Stimulated activated CD8-positive, alpha-beta memory T cell treated with anti-CD3 and anti-CD28 coated beads, Interleukin-4, amount 100 ng/mL, for 1 hour (primary cell): ENCODE measurements around the gene WDR70.
"Not testable (repeated sequence)": the region's sequence is repeated elsewhere in the genome, so short reads cannot be mapped to it uniquely, and the experiment has no call there.

Experiments used
- DNase-seq, 2 donors: peaks; one replicate each; pipeline ENCODE4 v3.0.0-alpha.2; 2020; ENCODE audit warnings: low read depth in 2 of 2, low spot score in 1 of 2

WDR70 gene

DNA sequence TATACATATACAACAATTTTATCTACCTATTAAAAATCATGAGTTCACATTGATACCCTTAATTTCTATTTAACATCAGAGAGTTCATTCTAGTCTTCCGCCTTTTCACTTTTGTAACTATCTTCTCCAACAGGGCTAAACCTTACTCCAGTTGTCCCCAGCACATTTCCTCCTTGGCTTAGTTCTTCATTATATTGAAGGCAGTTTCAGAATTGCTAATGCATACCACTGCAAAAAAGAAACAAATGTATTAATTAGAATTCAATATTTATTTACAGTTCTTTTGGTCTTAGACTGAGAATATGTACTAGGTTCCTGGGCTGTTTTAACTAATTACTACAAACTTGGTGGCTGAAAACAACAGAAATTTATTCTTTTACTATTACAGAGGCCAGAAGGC lies 132.5 kb downstream of the WDR70 start:
- no peak for DNase-seq

DNA sequence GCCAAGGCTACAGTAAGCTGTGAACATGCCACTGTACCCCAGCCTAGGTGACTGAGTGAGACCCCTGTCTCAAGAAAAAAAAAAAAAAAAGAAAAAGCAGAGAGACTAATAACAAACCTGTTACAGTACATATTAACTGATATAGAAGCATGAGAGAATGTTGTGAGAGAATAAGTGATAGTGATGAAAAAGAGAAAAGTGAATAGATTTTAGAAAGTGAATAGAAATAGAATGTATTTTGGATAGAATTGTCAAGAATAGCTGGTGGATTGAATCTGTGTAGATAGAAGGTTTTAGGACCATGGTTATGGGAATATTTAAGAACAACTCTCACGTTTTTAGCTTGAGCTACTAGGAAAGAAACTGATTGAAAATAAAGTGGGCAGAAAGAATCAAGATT lies 135.8 kb downstream of the WDR70 start:
- no peak for DNase-seq

DNA sequence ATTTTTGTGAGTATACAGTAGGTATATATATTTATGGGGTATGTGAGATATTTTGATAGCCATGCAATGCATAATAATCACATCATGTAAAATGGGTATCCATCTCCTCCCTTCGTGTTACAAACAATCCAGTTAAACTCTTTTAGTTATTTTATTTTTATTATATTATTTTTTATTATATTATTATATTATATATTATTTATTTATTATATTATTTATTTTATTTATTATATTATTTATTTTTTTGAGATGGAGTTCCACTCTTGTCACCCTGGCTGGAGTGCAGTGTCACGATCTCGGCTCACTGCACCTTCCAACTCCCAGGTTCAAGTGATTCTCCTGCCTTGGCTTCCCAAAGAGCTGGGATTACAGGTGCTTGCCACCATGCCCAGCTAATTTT lies 138.6 kb downstream of the WDR70 start:
- no peak for DNase-seq

DNA sequence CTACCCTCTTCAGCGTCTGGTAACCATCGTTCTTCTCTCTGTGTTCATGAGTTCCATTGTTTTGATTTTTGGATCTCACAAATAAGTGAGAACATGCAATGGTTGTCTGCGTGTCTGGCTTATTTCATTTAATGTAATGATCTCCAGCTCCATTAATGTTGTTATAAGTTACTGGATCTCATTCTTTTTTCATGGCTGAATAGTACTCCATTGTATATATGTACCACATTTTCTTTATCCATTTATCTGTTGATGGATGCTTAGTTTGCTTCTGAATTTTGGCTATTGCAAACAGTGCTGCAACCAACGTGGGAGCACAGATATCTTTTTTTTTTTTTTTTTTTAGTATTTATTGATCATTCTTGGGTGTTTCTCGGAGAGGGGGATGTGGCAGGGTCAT lies 139.2 kb downstream of the WDR70 start:
- not testable (repeated sequence) for DNase-seq

DNA sequence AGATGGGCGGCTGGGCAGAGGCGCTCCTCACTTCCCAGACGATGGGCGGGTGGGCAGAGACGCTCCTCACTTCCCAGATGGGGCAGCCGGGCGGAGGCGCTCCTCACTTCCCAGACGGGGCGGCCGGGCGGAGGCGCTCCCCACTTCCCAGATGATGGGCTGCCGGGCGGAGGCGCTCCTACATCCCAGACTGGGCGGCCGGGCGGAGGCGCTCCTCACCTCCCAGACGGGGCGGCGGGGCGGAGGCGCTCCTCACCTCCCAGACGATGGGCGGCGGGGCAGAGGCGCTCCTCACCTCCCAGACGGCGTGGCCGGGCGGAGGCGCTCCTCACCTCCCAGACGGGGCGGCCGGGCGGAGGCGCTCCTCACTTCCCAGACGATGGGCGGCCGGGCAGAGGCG lies 140.2 kb downstream of the WDR70 start:
- no peak for DNase-seq

DNA sequence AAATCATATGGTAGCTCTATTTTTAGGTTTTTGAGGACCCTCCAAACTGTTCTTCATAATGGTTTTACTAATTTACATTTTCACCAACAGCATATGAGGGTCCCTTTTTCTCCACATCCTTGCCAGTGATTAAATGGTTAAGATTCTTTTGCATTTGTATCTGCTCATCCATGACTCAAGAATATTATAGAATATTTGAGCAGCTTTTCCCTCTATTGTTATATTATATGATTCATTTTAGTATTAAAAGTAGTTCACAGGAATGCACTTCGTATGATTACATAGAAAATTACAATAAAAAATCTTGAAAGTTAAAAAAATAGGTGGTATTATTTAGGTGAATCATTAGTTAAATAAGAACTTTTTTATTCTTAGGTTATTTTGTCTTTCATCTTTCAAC lies 140.7 kb downstream of the WDR70 start:
- no peak for DNase-seq

DNA sequence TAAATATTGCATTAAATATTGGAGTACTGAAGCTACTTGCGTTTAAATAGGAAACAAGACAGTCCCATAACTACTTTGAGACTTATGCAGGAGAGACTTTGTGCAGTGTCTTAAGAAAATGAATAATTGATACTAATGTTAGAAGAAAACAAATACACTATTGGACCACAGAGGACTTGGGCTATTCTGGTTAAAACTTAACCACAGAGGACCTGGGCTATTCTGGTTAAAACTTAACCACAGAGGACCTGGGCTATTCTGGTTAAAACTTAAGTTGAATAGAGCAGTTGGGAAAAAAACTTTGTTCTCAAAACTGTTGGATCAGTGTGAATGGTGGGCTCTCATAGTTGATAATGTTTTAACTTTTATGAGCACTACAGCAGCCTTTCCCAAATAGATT lies 141.7 kb downstream of the WDR70 start:
- DNase-seq = no peak

DNA sequence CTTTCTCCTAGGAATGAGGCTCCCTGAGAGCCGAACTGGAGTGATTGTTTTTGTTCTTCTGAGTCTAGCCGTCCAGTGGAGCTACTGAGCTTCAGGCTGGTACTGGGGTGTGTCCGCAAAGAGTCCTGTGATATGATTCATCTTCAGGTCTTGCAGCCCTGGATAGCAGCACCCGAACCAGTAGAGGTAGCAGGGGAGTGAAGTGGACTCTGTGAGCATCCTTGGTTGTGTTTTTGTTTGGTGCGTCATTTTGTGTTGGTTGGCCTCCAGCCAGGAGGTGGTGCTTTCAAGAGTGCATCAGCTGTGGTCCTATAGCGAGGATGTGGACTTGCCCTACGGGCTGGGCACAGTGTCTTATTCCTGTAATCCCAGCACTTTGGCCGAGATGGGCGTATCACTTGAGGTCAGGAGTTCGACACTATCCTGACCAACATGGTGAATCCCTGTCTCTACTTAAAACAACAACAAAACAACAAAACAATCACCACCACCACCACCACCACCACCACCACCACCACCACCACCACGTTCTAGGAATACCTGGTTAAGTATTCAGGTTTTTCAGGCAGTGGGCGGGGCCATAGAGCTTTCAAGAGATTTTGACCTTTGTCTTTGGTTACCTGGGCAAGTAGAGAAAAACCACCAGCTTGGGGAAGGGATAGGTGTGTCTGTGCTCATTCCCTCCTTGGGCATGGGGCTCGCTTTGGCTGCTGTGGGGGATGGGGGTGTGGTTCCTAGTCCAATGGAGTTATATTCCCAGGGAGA lies 154.0 kb downstream of the WDR70 start:
- no peak for DNase-seq

DNA sequence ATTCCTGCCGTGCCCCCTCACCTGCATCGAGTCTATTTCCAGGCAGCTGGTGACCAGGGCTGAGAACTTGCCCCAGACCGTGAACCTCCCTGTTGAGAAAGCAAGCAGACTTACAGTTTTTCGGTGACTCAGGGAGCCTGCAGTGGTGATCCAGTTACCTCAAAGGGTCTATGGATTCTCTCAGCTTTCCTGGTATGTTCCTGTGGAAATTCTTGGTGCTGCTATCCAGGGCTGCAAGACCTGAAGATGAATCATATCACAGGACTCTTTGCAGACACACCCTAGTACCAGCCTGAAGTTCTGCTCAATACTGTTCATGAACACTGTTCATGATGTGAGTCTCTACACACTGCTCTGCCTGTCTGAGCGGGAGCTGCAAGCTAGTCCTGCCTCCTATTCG lies 154.7 kb downstream of the WDR70 start:
- DNase-seq = no peak

DNA sequence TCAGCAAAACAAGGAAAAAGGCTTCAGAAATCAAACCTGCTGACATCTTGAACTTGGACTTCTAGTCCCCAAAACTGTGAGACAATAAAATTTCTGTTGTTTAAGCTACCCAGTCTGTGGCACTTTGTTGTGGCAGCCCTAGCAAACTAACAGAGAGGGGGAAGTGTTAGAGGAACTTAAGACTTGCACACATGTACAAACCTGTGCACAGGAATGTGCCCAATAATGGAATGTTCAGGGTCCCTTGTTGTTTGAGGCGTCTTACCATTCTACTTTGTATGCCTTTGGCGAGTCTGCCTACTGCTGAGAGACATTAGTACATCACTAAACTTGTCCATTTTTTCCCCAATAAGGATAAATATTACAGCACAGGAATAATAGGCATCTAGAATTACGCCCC lies 160.3 kb downstream of the WDR70 start:
- DNase-seq = no peak

DNA sequence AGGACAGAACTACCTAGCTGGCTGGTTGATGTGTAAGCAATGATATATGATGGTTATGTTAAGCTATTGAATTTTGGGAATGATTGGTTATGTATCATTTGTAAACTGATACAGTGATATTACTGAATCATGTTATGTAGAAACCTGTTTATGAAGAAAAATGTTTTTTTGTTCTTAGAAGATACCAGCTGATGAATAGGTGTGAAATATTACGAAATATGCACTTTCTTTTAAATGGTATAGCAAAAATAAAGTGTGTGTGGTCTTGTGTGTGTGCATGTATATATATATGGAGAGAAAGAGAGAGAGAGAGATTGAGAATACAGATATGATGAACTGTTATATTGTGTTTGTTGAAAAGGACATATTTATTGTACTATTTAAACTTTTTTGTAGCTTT lies 164.1 kb downstream of the WDR70 start:
- DNase-seq = no peak

DNA sequence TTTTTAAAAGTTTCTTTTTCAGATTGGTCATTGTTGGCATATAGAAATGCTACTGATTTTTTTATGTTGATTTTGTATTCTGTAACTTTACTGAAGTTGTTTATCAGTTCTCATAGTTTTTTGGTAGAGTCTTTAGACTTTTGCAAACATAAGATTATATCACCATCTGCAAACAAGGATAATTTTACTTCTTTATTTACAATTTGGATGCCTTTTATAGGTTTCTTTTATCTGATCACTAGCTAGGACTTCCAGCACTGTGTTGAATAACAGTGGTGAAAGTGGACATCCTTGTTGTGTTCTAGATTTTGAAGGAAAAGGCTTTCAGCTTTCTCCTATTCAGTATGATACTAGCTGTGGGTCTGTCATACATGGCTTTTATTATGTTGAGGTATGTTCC lies 170.3 kb downstream of the WDR70 start:
- no peak for DNase-seq

DNA sequence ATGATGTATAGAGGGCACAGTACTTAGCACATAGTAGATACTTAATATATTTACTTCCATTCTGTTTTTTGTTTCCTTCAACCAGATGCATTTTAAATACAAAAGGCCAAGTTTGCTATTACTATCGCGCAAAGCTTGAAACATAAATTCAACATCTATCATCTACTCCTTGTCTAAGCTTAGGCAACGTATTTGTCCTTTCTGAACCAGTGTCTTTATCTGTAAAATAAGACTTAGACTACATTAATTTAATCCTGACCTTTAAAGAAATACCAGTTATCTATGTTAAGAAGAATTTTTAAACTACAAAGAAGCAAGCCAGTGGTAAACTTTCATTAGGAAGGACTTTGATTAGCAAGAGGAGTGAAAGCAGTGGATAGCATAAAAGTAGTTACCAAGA lies 173.0 kb downstream of the WDR70 start:
- no peak for DNase-seq

DNA sequence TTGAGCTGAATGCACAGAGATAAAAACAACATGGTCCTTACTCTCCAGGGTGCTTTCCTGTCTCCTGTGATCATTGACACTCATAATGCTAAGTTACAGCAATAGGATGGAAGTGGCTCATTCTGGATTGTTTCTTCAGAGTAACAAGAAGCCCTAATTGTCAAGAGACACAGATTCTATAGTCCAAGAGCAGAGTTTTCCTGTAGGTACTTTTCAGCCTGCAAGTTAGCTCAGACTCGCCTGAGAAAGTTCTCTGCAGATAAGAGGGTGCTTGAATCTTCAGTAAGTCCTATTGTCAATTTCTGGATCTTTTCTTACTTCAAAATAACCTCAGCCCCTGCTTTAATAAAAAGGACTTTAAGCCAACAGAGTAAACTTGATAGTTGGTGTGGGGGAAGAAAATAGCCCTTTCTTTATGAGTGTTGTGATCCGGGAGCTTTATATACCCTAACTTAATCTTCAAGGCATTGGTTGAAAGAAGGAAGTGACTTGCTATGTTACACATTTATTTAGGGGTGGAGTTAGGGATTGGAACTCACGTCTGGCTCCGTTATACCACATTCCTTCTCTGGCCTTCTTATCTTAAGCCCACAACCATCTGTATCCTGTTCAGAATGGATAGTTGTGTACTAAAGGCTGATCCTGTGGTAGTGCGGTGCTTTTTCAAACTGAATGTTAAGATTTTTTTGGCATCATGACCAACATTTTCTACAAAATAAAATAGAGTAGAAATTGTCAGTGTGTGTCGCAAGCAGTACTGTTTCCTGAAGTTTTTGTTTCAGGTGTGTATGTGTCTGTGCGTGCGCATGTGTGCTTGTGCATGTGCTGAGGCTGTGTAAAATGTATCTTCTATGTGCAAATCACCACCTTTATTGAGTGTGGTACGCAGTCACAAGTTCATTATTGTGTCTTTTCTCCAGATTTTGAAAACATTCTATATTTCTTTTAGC lies 173.9 kb downstream of the WDR70 start:
- DNase-seq = no peak

DNA sequence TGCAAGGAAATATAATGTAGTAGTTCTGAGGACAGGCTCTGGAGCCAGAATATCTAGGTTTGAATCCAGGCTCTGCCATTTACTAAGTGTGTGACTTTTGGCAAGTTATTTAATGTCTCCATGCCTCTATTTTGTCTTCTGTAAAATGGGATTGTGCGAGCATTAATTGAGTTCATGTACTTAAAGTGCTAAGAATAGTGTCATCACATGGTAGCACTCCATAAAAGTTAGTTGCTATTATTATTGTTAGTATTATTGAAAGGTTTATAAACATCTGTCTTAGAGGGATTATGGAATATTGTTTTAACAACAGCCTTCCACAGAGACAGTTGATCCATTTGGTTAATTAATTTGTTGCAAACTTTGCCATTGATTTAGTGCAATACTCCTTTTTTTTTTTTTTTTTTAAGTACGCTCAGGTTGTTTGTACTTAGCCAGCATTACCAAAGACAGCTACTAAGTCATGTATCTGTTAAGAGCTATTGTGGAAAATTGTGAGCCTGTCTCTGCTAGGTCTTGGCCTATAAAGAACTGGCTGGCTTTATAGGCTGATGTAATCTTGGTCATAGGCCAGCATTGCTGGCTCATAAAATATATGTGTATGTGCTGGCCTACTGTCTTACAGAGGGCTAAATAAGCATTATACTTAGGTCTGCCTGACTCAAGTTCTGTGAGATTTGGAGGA lies 174.7 kb downstream of the WDR70 start:
- no peak for DNase-seq

DNA sequence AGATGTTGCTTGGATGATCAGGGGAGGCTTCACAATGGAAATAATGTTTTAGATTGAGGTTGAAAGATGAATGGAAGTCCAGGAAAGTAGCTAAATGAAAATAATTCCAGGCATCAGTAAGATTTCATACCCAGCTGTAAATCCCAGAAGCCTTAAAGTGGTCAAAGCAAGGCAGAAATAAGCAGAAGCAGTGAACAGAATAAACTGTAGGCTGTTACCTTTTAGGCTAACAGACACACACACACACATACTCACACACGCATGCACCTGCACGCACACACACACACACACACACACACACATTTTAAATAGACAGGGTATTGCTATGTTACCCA lies 175.3 kb downstream of the WDR70 start:
- no peak for DNase-seq

DNA sequence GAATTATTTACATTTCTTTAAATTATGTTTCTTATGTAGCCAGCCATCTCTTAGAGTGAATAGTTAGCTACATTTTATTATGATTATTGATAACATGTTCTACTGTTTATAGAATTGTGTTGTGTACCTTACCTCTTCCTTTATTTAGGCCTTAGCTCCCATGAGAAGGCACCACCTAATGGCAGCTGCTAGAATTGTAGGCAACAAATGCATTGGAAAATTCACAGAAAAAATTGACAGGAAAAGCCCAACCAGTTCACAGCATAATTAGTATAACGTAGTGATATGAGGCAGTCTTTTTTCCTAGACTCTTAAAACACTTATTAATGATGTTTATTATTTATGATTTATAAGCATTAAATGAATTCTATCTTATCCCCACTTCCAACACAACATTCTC lies 175.8 kb downstream of the WDR70 start:
- DNase-seq = no peak

DNA sequence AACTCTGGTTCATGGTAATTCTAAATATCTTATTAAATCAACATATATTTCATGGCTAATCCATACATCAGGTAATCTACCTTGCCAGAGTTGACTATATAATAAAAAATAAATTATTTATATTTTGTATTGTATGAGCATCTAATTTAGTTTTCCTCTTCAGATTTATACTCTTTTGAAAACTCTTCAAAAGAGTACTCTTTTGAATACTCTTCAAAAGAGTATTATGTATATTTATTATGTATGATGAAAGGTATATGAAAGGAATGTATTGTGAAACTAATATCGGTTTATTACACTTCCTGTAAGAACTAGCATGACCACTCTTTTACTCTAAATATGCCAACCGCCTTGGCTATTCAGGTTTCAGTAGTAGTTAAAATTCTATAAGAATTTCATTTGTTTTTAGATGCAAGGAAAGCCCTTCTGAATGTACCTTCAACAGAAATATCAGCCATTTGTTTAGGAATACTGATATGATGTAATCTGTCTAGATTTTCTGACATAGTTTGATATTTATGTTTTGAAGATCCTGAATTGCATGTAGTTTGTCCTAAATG lies 178.7 kb downstream of the WDR70 start:
- no peak for DNase-seq

DNA sequence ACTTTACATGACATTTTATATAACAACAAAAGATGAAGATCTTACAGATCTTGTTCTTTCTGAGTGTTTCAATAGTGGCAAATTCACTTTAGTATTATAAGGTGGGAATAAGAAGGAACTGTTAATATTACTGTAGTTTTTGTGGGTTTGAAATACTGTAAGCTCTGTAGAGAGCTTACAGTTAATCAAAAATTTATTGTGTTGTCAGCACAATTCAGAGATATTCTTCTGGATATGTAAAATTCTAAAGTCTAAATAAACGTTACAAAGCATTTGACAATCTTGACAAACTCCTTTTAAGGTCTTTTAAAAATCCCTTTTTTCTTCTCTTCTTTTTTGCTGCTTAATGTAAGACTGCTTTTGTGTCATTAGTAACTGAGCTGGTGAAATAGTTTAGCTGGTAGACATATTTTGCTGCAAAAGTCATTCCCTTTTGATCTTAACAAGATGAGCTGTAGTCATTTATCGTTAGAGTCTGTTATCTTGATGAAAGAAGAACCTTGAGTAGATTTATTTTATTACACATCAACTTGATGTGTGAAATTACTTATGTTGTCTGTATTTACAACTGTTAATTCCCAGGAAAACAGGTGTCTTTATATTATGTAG lies 186.0 kb downstream of the WDR70 start:
- no peak for DNase-seq

DNA sequence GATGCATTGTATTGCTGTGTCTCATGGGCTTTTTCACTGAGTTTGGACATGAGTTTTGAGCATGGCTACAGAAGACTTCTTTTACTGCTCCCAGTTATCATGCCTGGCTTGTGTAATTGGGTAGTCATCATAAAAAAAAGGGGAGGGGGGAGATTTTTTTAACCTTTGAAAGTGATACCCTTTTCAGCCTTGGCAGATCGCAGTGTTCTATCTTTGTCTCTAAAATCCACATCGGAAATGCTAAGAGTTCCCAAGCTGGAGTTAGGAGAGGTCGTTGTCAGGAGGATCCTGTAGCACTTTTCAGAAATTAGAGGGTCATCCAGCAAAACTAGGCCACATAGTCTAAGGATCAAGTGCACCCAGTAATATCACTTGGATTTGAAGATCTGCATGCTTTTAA lies 188.4 kb downstream of the WDR70 start:
- no peak for DNase-seq

DNA sequence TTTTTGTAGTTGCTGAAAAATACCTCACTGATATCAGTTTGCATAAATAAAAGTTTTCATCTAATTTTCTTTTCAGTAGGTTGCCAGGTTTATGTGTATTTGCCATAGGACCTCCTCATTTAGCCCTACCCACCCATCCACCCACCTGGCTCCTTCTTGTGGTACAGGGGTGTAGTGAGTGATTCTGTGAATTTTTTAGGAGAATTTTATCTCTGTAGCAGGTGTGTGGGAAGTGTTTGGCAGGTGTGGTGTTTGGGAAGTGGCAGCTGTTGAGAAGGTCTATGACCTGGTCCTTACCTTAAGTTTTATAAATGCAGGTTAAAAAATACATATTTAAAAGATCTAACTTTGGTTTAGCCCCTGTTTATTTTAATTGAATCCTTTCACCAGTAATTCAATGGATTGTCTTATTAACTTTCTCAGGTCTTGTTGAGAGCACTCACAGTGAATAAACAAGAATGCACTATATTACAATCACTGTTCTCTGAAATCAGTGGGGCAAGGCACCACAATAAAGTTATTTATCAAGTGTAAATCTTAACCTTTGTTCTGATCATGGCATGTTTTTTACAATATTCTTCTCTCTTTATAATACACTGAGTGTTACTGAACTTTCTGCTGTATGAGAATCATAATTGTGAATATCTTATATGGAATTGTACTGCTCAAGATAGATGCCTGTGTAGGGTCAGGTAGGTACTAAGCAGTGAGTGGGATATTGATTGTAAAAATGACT lies 189.1 kb downstream of the WDR70 start:
- no peak for DNase-seq
